Endometrial microvascular endothelial cells (primary cell): ENCODE data around the gene RASSF10. TPM values are rescaled to one million over a fixed set of nuclear protein-coding genes. Genes with fewer than 3 reads are reported as not detected.

Experiments used
- in situ Hi-C: cut with HindIII; loops from 2 replicates; pipeline ENCODE4 v1.10.0; 2017; ENCODE audit warnings: low sequenced_read_pairs, low pct_unique_long_range_greater_than_20kb; ENCODE audit errors: inconsistent ontology term
- total RNA-seq: library from RNA; depleted of rRNA; stranded (reverse); fragments of >200 nt; gene quantifications from one replicate; pipeline ENCODE4 v1.2.3, GENCODE V29; 2015; ENCODE audit errors: inconsistent ontology term

RASSF10 gene
- total RNA-seq, 1 donor from 2014 or later: not detected

GRCh38 chr11:12990162-12990480 is 19.0 kb upstream of the RASSF10 start:
- in situ Hi-C loops: no loop called here

GRCh38 chr11:12991426-12991825 is 17.7 kb upstream of the RASSF10 start:
- in situ Hi-C loops: no loop called here

GRCh38 chr11:12993626-12994025 is 15.5 kb upstream of the RASSF10 start:
- in situ Hi-C loops: no loop called here

GRCh38 chr11:12994476-12994875 is 14.6 kb upstream of the RASSF10 start:
- in situ Hi-C loops: no loop called here

GRCh38 chr11:12995188-12995587 is 13.9 kb upstream of the RASSF10 start:
- in situ Hi-C loops: no loop called here

- in situ Hi-C loops: no loop called here
These were observed 13.3 kb upstream of the RASSF10 start for GRCh38 chr11:12995823-12996222.

GRCh38 chr11:12997168-12997567 is 11.9 kb upstream of the RASSF10 start:
- in situ Hi-C loops: no loop called here

GRCh38 chr11:12998336-12998735 is 10.8 kb upstream of the RASSF10 start:
- in situ Hi-C loops: no loop called here

- in situ Hi-C loops: no loop called here
These were observed 9.5 kb upstream of the RASSF10 start for GRCh38 chr11:12999597-12999996.

GRCh38 chr11:13000116-13000515 is 9.0 kb upstream of the RASSF10 start:
- in situ Hi-C loops: no loop called here

GRCh38 chr11:13000721-13001120 is 8.4 kb upstream of the RASSF10 start:
- in situ Hi-C loops: no loop called here

- in situ Hi-C loops: no loop called here
These were observed 5.2 kb upstream of the RASSF10 start for GRCh38 chr11:13003736-13004493.

GRCh38 chr11:13007182-13008060 is 1.7 kb upstream of the RASSF10 start:
- in situ Hi-C loops: no loop called here

- in situ Hi-C loops: no loop called here
These were observed 1.1 kb upstream of the RASSF10 start for GRCh38 chr11:13008061-13008435.

GRCh38 chr11:13009476-13009920 is 382 bp downstream of the RASSF10 start:
- in situ Hi-C loops: no loop called here

- in situ Hi-C loops: no loop called here
These were observed 1.0 kb downstream of the RASSF10 start for GRCh38 chr11:13009921-13010748.

GRCh38 chr11:13010749-13011465 is 1.8 kb downstream of the RASSF10 start:
- in situ Hi-C loops: no loop called here

GRCh38 chr11:13011466-13012055 is 2.4 kb downstream of the RASSF10 start:
- in situ Hi-C loops: no loop called here
